ENCODE results near the gene CASZ1. TPM values are rescaled to one million over a fixed set of nuclear protein-coding genes. Genes with fewer than 3 reads are reported as not detected.

The CASZ1 gene
- total RNA-seq, 6 experiments from 2014 or later = 0.14 to 0.67 (median 0.43) TPM

DNA sequence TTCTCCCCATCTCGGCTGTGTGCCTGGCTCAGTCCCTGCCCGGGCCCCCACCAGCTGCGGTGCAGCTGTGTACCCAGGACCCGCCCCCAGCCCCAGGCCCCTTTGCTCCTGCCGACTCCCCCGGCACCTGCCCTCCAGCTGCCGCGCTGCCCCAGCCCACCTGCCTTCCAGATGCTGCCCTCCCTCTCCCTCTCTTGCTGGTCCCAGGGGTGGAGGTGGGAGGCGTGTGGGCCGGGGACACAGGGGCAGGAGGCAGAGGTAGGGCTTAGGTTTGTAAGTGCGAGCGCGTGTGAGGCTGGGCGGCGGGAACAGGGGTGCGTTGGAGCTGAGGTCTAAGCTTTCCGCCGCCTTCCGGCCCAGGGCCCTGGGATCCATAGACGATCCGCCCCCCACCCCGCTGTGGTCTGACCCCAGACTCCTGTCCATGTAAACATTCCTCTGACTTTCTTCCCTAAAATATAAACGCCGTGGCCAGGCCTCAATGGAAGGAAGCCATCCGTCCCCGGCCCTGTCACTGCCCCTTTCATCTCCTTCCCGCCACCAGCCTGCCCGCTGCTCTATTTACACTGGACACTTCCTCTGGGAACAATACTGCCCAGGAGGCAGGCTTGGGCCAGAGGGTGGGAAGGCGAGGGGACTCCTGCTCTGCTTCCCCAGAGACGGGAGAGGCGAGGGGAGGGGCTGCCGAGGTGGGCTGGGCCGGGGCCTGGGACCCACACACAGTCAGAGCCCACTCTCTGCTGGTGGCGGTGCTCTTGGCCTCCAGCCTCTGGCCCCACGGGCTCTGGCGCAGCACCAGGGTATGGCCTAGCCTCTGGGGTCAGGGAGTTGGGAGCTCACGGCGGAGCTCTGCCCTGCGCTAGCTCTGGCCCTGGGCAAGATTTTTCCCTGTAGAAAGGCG lies 128.3 kb downstream of the CASZ1 start:
- Mint-ChIP-seq H3K36me3 (ENCODE audit: low read depth) (no peaks in the 10 kb centered on the region), H3K9me3 (no peaks in the 10 kb centered on the region), H3K4me3 (no peak overlapping the region), H3K27ac (no peak overlapping the region), H3K27me3 (ENCODE audit: insufficient read depth) (peaks cover 26% of the 10 kb centered on the region), H3K4me1 (ENCODE audit: low read depth) (no peaks in the 10 kb centered on the region)
- TF ChIP-seq, protein P1, sequence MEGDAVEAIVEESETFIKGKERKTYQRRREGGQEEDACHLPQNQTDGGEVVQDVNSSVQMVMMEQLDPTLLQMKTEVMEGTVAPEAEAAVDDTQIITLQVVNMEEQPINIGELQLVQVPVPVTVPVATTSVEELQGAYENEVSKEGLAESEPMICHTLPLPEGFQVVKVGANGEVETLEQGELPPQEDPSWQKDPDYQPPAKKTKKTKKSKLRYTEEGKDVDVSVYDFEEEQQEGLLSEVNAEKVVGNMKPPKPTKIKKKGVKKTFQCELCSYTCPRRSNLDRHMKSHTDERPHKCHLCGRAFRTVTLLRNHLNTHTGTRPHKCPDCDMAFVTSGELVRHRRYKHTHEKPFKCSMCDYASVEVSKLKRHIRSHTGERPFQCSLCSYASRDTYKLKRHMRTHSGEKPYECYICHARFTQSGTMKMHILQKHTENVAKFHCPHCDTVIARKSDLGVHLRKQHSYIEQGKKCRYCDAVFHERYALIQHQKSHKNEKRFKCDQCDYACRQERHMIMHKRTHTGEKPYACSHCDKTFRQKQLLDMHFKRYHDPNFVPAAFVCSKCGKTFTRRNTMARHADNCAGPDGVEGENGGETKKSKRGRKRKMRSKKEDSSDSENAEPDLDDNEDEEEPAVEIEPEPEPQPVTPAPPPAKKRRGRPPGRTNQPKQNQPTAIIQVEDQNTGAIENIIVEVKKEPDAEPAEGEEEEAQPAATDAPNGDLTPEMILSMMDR (IDR thresholded peaks at IDR 0.05) = no peak
- no peak for DNase-seq

DNA sequence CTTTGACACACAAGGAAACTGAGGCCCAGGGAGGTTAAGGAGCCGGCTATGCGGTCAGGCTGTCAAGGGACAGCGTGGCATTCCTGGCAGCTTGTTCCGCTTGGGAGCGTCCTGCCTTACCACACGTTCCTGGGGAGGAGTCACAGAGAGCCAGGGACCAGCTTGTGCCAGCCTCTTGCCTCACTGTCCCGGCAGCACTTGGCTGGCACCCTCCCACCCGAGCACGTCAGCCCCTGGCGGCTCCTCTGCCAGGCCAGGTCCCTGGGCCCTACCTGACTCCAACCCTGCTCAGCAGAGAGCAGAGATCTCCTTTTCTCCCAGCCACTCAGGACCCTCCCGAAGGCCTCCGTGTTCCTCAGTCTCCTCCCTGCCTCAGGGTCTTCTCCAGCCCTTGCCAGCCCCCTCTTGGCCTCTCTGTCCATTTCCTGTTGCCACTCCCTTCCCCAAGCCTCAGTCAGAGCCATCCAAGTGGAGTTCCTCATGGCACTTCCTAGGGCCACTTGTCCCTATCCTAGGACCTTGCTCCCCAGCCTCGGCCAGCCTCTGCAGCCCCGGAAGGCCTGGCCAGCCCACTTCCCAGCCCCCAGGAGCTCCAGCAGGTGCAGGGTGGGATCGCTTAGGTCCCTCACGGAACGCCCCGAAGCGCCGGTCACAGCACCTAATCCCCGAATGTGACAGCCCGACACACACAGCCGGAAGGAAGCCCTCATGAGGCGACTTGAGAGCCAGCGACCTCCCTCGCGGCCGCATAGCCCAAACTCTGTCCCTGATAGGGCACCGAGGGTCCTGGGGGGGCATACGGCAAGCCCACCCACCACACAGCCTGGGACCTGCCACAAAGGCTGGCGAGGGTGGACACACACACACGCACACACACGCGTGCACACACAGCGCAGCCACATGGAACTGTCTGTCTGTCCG lies 130.3 kb downstream of the CASZ1 start:
- no peaks in the 10 kb centered on the region for H3K4me1 Mint-ChIP-seq (ENCODE audit: low read depth)
- H3K27me3 Mint-ChIP-seq (ENCODE audit: insufficient read depth) = peaks cover 20% of the 10 kb centered on the region
- no peak overlapping the region for H3K4me3 Mint-ChIP-seq
- no peaks in the 10 kb centered on the region for H3K36me3 Mint-ChIP-seq (ENCODE audit: low read depth)
- no peaks in the 10 kb centered on the region for H3K9me3 Mint-ChIP-seq
- no peak for DNase-seq
- TF ChIP-seq, protein P1 (IDR thresholded peaks at IDR 0.05) = no peak
- H3K27ac Mint-ChIP-seq = no peak overlapping the region

DNA sequence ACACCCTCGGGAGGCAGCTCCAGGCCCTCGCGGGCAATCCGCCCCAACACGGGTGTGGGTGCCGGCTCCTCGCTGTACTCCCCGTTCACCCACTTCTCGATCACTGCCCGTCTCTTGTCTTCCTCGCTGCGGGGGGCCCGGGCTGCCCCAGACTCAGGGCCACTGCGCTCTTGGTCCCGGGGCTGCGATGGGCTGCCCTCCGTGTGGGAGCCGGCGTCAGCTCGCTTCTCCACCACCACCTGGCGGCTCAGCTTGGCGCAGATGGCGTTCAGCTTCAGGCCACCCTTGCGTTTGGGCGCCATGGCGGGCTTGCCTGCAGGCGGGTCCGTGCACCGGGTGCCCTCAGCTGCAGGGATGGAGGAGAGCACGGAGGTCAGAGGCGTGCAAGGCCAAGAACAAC lies 131.2 kb downstream of the CASZ1 start:
- H3K36me3 Mint-ChIP-seq (ENCODE audit: low read depth) = no peaks in the 10 kb centered on the region
- H3K4me3 Mint-ChIP-seq = no peak overlapping the region
- H3K9me3 Mint-ChIP-seq = no peaks in the 10 kb centered on the region
- DNase-seq = no peak
- TF ChIP-seq, protein P1 (IDR thresholded peaks at IDR 0.05) = no peak
- no peaks in the 10 kb centered on the region for H3K4me1 Mint-ChIP-seq (ENCODE audit: low read depth)
- peaks cover 20% of the 10 kb centered on the region for H3K27me3 Mint-ChIP-seq (ENCODE audit: insufficient read depth)
- no peak overlapping the region for H3K27ac Mint-ChIP-seq

DNA sequence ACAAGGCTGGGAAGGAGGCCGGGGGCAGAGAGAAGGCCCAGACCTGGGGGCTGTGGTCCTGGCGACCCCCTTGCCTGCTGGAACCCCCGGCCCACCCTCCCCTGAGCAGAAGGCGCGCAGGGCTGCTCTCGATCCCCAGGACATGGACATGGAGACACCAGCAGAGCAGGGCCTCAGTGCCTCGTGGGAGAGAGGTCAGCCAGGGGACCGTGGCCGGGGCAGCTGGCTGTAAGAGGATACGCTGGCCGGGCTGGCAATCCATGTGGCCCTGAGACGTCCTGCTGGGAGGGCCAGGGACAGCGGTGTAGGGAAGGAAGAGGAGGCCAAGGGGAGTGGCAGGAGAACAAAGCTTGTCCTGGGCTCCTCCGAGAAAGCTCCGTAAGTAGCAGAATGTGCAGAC lies 132.2 kb downstream of the CASZ1 start:
- Mint-ChIP-seq H3K36me3 (ENCODE audit: low read depth) (no peaks in the 10 kb centered on the region), H3K4me3 (no peak overlapping the region), H3K4me1 (ENCODE audit: low read depth) (no peaks in the 10 kb centered on the region), H3K9me3 (no peaks in the 10 kb centered on the region), H3K27me3 (ENCODE audit: insufficient read depth) (peaks cover 16% of the 10 kb centered on the region), H3K27ac (no peak overlapping the region)
- TF ChIP-seq, protein P1 (IDR thresholded peaks at IDR 0.05) = no peak
- DNase-seq = no peak

DNA sequence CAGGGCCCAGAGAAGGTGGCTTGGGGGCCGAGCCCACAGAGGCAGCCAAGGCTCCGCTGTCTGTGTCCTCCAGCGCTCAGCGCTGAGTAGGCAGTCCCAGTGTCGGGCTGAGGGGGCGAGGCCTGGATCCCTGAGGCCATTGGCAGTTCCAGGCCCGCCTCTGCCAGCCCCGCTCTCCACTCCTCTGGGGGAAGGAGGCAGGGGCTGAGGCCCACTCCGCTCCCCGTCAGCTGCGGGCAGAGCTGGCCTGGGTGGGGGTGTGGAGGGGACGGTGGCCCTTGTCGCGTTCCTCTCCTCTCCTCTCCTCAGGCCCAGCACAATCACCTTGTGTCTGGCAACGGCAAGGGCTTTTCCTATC lies 132.8 kb downstream of the CASZ1 start:
- H3K9me3 Mint-ChIP-seq = no peaks in the 10 kb centered on the region
- H3K27ac Mint-ChIP-seq = no peak overlapping the region
- peaks cover 19% of the 10 kb centered on the region for H3K27me3 Mint-ChIP-seq (ENCODE audit: insufficient read depth)
- no peak overlapping the region for H3K4me3 Mint-ChIP-seq
- no peaks in the 10 kb centered on the region for H3K36me3 Mint-ChIP-seq (ENCODE audit: low read depth)
- TF ChIP-seq, protein P1 (IDR thresholded peaks at IDR 0.05) = no peak
- DNase-seq = no peak
- H3K4me1 Mint-ChIP-seq (ENCODE audit: low read depth) = no peaks in the 10 kb centered on the region
